AG04450 (cell line): Measurements from ENCODE around the gene KLHDC4. TPM values are rescaled to one million over a fixed set of nuclear protein-coding genes. Genes with fewer than 3 reads are reported as not detected.

Experiments used
- CTCF ChIA-PET: fragments of 300-600, 350-600 bp; formaldehyde crosslinking; extraction: SDS; loops from one replicate; lab custom pipeline; 2022; ENCODE audit warnings: antibody characterized with exemption, inconsistent platforms; lab: Charles Lee
- POLR2A ChIA-PET: fragments of 350-600 bp; formaldehyde crosslinking; extraction: SDS; loops from one replicate; lab custom pipeline; 2021; ENCODE audit warnings: antibody characterized with exemption, inconsistent platforms; lab: Yijun Ruan, JAX
- DNase-seq: peaks from one replicate; pipeline ENCODE4 v3.0.0-alpha.2; 2011; ENCODE audit warnings: low read depth, low spot score
- H3K27ac ChIP-seq: one replicate; pipeline ENCODE4 v1.5.1; 2012; ENCODE audit warnings: low read depth, low read length, control low read depth
- H3K27me3 ChIP-seq: one replicate; pipeline ENCODE4 v1.6.0; 2012; ENCODE audit warnings: low read length; ENCODE audit not compliant: control insufficient read depth, insufficient read depth
- H3K4me3 ChIP-seq: 2 replicates; pipeline ENCODE4 v1.5.1; 2011; ENCODE audit warnings: mild to moderate bottlenecking, low read depth, low read length, control low read depth
- H3K9me3 ChIP-seq: 2 replicates; pipeline ENCODE4 v1.5.1; 2012; ENCODE audit warnings: low read length; ENCODE audit not compliant: control insufficient read depth, insufficient read depth
- CTCF ChIP-seq: IDR thresholded peaks from 2 replicates; pipeline ENCODE4 v1.5.1; 2011; ENCODE audit warnings: low read depth, low read length, control low read depth, inconsistent platforms
- polyA plus RNA-seq: library from polyadenylated mRNA; depleted of rRNA; stranded (reverse); fragments of >200 nt; gene quantifications from 2 replicates; pipeline ENCODE4 v1.2.3, GENCODE V29; 2011

Gene KLHDC4
- polyA plus RNA-seq, 1 experiment = 9.9 TPM

- no peaks in the 10 kb centered on the region; the same call in 1 of the 2 replicates for H3K9me3 ChIP-seq
- ChIA-PET POLR2A (interaction anchor here (0.5 kb wide), 1 partner anchor 658 kb away, joined by 5 read pairs; no protein-coding TSS in a partner anchor), CTCF (interaction anchor here (1.4 kb wide), 1 partner anchor 69 kb away, joined by 5 read pairs; no protein-coding TSS in a partner anchor)
- TF ChIP-seq CTCF = no peak
- no peak for DNase-seq
- H3K27me3 ChIP-seq = no peaks in the 10 kb centered on the region
- no peak overlapping the region for H3K27ac ChIP-seq
- no peak overlapping the region for H3K4me3 ChIP-seq
Observed at GRCh38 chr16:87705771-87706277, 60.0 kb downstream of the KLHDC4 start.

- CTCF ChIA-PET = interaction anchor here (0.5 kb wide), 2 partner anchors 30 to 72 kb away, joined by 3 to 4 read pairs; no protein-coding TSS in a partner anchor
- POLR2A ChIA-PET = no interaction called here
- TF ChIP-seq CTCF = no peak
- H3K4me3 ChIP-seq = no peak overlapping the region
- DNase-seq = no peak
- H3K9me3 ChIP-seq = no peaks in the 10 kb centered on the region; the same call in 1 of the 2 replicates
- no peak overlapping the region for H3K27ac ChIP-seq
- no peaks in the 10 kb centered on the region for H3K27me3 ChIP-seq
Observed at GRCh38 chr16:87704754-87705353, 60.9 kb downstream of the KLHDC4 start.

DNA sequence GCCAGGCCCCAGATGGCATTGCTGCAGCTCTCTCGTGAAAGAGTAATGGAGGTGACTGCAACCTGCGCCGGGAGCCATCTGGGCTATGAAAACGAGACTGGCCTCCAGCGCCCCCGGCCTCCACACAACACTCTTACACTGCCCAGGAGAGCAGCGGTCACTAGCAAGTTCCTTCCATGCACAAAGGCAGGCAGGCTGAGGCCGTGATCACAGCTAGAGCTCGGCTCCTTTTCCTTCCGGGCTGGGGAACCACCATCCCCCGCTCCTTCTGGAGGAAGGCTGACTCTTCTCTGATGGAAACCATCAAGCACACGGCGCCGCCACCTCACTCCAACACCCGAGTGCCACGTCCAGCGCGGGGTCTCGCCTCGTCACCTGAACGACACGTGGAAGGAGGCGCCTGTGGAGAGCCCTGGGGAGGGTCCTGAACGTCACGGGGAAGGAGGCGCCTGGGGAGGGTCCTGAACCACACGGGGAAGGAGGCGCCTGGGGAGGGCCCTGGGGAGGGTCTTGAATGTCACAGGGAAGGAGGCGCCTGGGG is 61.9 kb downstream of the KLHDC4 start:
- POLR2A ChIA-PET = no interaction called here
- H3K9me3 ChIP-seq = no peaks in the 10 kb centered on the region; the same call in 1 of the 2 replicates
- DNase-seq = no peak
- H3K27ac ChIP-seq = no peak overlapping the region
- no peak overlapping the region for H3K4me3 ChIP-seq
- no peaks in the 10 kb centered on the region for H3K27me3 ChIP-seq
- TF ChIP-seq CTCF = no peak
- CTCF ChIA-PET = interaction anchor here (2.3 kb wide), 1 partner anchor 115 kb away, joined by 16 read pairs; no protein-coding TSS in a partner anchor

- DNase-seq = no peak
- TF ChIP-seq CTCF = no peak
- Histone ChIP-seq H3K27ac (no peak overlapping the region), H3K27me3 (no peaks in the 10 kb centered on the region), H3K4me3 (no peak overlapping the region), H3K9me3 (no peaks in the 10 kb centered on the region; the same call in 1 of the 2 replicates)
- CTCF ChIA-PET = interaction anchor here (0.6 to 2.3 kb wide), 6 partner anchors 28 to 308 kb away, joined by 3 to 16 read pairs (median 3); no protein-coding TSS in a partner anchor
- POLR2A ChIA-PET = no interaction called here
Observed at GRCh38 chr16:87703071-87703470, 62.7 kb downstream of the KLHDC4 start.
